Peyer's patch (tissue), 4 donors: Measurements from ENCODE around the gene AOX1. TPM values are rescaled to one million over a fixed set of nuclear protein-coding genes. Genes with fewer than 3 reads are reported as not detected.
"Not testable (repeated sequence)": the region's sequence is repeated elsewhere in the genome, so short reads cannot be mapped to it uniquely, and the experiment has no call there.

Experiments
- DNase-seq, 3 donors: peaks; one replicate each; pipeline ENCODE4 v3.0.0-alpha.2; 2017 to 2019
- H3K27ac ChIP-seq, 4 donors: fragments of 200-600 bp; sonication (generic); one replicate each; pipeline ENCODE4 v1.5.1; 2016 to 2019
- H3K27me3 ChIP-seq, 2 donors: fragments of 200-600 bp; sonication (generic); one replicate each; pipeline ENCODE4 v1.5.1; 2019
- H3K36me3 ChIP-seq, 3 donors: fragments of 200-600 bp; sonication (generic); one replicate each; pipeline ENCODE4 v1.5.1; 2016 to 2019
- H3K4me1 ChIP-seq, 4 donors: fragments of 200-600 bp; sonication (generic); one replicate each; pipeline ENCODE4 v1.5.1; 2016 to 2019
- H3K4me3 ChIP-seq, 4 donors: fragments of 200-600 bp; sonication (generic); 1 replicate in 3 of 4; 2 replicates in 1 of 4; pipeline ENCODE4 v1.5.1; 2016 to 2019; ENCODE audit warnings: mild to moderate bottlenecking in 1 of 4
- H3K9me3 ChIP-seq, 4 donors: fragments of 200-600 bp; sonication (generic); one replicate each; pipeline ENCODE4 v1.5.1; 2016 to 2019; ENCODE audit warnings: mild to moderate bottlenecking in 1 of 4
- CTCF ChIP-seq, 6 experiments: fragments of 450-650 bp in 4 of 6; fragments of 200-600 bp in 2 of 6; sonication (generic) in 1 of 6; IDR thresholded peaks; one replicate each; pipeline ENCODE4 v1.5.1; 2017 to 2019; ENCODE audit warnings: antibody characterized with exemption in 6 of 6, mild to moderate bottlenecking in 3 of 6, moderate library complexity in 1 of 6
- POLR2A ChIP-seq, 2 donors: fragments of 450-650 bp; IDR thresholded peaks; one replicate each; pipeline ENCODE4 v1.5.1; 2017; ENCODE audit warnings: antibody characterized with exemption in 2 of 2, mild to moderate bottlenecking in 2 of 2, moderate library complexity in 2 of 2
- total RNA-seq, 4 donors: library from RNA; depleted of rRNA; stranded (reverse); fragments of >200 nt; gene quantifications; one replicate each; pipeline ENCODE4 v1.1.0, GENCODE V29; 2016

Gene AOX1
- total RNA-seq, 4 donors from 2014 or later = 7.9 to 36.3 (median 30.0) TPM

- TF ChIP-seq POLR2A (IDR thresholded peaks at IDR 0.05) = no peak
- TF ChIP-seq CTCF (IDR thresholded peaks at IDR 0.05) = no peak
- no peak for DNase-seq
Measured at GRCh38 chr2:200705305-200706041, 119.7 kb downstream of the AOX1 start.

GRCh38 chr2:200708943-200709342 lies 123.1 kb downstream of the AOX1 start:
- no peak for DNase-seq
- H3K27ac ChIP-seq = no peak overlapping the region
- H3K27me3 ChIP-seq = no peaks in the 10 kb centered on the region
- TF ChIP-seq POLR2A (IDR thresholded peaks at IDR 0.05) (no peak), CTCF (IDR thresholded peaks at IDR 0.05) (no peak)
- H3K9me3 ChIP-seq = no peaks in the 10 kb centered on the region
- peaks cover 0 to 13% (median 2%) of the 10 kb centered on the region in 4 donors for H3K4me1 ChIP-seq
- no peak overlapping the region for H3K4me3 ChIP-seq
- no peaks in the 10 kb centered on the region for H3K36me3 ChIP-seq

More at GRCh38 chr2:200705305-200706041, 119.7 kb downstream of the AOX1 start:
- Histone ChIP-seq H3K27ac (no peak overlapping the region), H3K27me3 (no peaks in the 10 kb centered on the region), H3K4me3 (no peak overlapping the region), H3K4me1 (peaks cover 0 to 13% (median 0%) of the 10 kb centered on the region in 4 donors), H3K9me3 (no peaks in the 10 kb centered on the region), H3K36me3 (no peaks in the 10 kb centered on the region)

GRCh38 chr2:200713003-200713703 lies 127.3 kb downstream of the AOX1 start:
- peak overlapping the region; percentile 56 to 78 (median 67) for H3K27ac ChIP-seq
- H3K9me3 ChIP-seq = no peaks in the 10 kb centered on the region
- peak; percentile 56 to 88 (median 76) for TF ChIP-seq CTCF (IDR thresholded peaks at IDR 0.05)
- peak; percentile 59 to 86 for TF ChIP-seq POLR2A (IDR thresholded peaks at IDR 0.05)
- peaks cover 0 to 4% (median 0%) of the 10 kb centered on the region in 4 donors for H3K4me1 ChIP-seq
- no peaks in the 10 kb centered on the region for H3K36me3 ChIP-seq
- peak overlapping the region; percentile 23 to 45 (median 36) for H3K4me3 ChIP-seq
- peak; percentile 81 to 96 (median 90) for DNase-seq
- no peaks in the 10 kb centered on the region for H3K27me3 ChIP-seq

DNA sequence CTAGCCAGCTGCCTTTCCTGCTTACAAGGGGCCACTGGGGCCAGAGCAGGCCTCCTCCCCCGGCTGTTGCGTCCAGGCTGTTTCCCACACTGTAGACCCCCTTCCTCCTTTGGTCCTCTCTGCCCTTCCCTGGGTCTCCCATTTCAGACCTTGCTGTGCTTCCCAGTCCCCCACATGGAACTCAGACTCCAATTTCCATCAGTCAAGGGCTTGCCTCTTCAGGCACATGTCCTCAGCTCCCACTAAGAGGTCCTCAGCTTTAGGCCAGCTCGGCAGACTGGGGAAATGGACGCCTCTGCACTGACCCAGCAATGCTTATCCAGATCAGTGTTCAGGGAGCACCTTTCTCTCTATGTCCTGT lies 127.9 kb downstream of the AOX1 start:
- no peak for DNase-seq
- no peak overlapping the region for H3K4me3 ChIP-seq
- TF ChIP-seq CTCF (IDR thresholded peaks at IDR 0.05) (no peak), POLR2A (IDR thresholded peaks at IDR 0.05) (no peak)
- no peaks in the 10 kb centered on the region for H3K27me3 ChIP-seq
- no peaks in the 10 kb centered on the region for H3K9me3 ChIP-seq
- H3K4me1 ChIP-seq = peaks cover 0 to 4% (median 0%) of the 10 kb centered on the region in 4 donors
- peak overlapping the region; percentile 56 to 78 (median 67) for H3K27ac ChIP-seq
- no peaks in the 10 kb centered on the region for H3K36me3 ChIP-seq

- not testable (repeated sequence) for H3K36me3 ChIP-seq, DNase-seq
Measured at GRCh38 chr2:200715014-200715413, 129.2 kb downstream of the AOX1 start.

DNA sequence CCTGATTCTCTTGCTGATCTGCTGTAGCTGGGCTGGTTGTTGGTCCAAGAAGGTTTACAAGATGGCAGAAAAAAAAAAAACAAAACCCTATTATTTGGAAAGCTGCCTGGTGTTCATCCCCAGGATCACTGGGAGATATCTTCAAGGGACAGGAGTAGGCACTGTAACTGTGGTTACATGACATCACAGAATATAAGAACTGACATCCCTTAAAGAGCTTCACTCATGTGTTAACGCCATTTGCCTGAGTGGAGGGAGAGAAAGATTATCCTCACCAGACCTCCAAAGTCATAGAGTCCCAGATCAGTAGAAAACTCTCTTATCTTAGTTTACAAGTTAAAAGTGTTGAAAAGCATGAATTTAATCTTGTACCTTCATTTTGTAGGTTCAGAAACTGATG lies 130.6 kb downstream of the AOX1 start:
- Histone ChIP-seq H3K27me3 (no peaks in the 10 kb centered on the region), H3K36me3 (no peaks in the 10 kb centered on the region), H3K4me3 (no peak overlapping the region), H3K27ac (no peak overlapping the region), H3K4me1 (peaks cover 0 to 4% (median 0%) of the 10 kb centered on the region in 4 donors), H3K9me3 (no peaks in the 10 kb centered on the region)
- no peak for DNase-seq
- TF ChIP-seq CTCF (IDR thresholded peaks at IDR 0.05) = no peak
- TF ChIP-seq POLR2A (IDR thresholded peaks at IDR 0.05) = no peak

More at GRCh38 chr2:200715014-200715413, 129.2 kb downstream of the AOX1 start:
- H3K27ac ChIP-seq, H3K4me1 ChIP-seq, H3K4me3 ChIP-seq, H3K27me3 ChIP-seq, H3K9me3 ChIP-seq: not testable (repeated sequence)
